Keratinocyte (primary cell): Measurements from ENCODE around the gene PLD1. TPM values are rescaled to one million over a fixed set of nuclear protein-coding genes. Genes with fewer than 3 reads are reported as not detected.

ENCODE experiments used
- DNase-seq: peaks from one replicate; pipeline ENCODE4 v3.0.0-alpha.2; 2011; ENCODE audit warnings: low read depth, missing footprints, low spot score
- FAIRE-seq: peaks from 2 replicates; lab custom pipeline; 2011; peaks lifted over from hg19 to GRCh38; lab: Jason Lieb, UNC
- H2AFZ ChIP-seq: 2 replicates; pipeline ENCODE4 v1.6.0; 2012; ENCODE audit warnings: low read length, control low read depth, inconsistent platforms; ENCODE audit not compliant: control insufficient read depth
- H3K27ac ChIP-seq: 2 replicates; pipeline ENCODE4 v1.5.1; 2011; ENCODE audit warnings: low read length; ENCODE audit not compliant: control insufficient read depth, insufficient read depth
- H3K27me3 ChIP-seq: 3 replicates; pipeline ENCODE4 v1.6.0; 2011; ENCODE audit warnings: low read length; ENCODE audit not compliant: control insufficient read depth, insufficient read depth; ENCODE audit errors: extremely low read depth
- H3K36me3 ChIP-seq, 2 experiments: 2 replicates in 1 of 2; 3 replicates in 1 of 2; pipeline ENCODE4 v1.5.1; 2011; ENCODE audit warnings: low read length in 2 of 2, mild to moderate bottlenecking in 1 of 2; ENCODE audit not compliant: control insufficient read depth in 2 of 2, insufficient read depth in 2 of 2; ENCODE audit errors: extremely low read depth in 1 of 2
- H3K4me1 ChIP-seq: 3 replicates; pipeline ENCODE4 v1.5.1; 2011; ENCODE audit warnings: low read length; ENCODE audit not compliant: control insufficient read depth, insufficient read depth; ENCODE audit errors: extremely low read depth
- H3K4me2 ChIP-seq: 3 replicates; pipeline ENCODE4 v1.6.0; 2011; ENCODE audit warnings: low read depth, low read length; ENCODE audit not compliant: control insufficient read depth, insufficient read depth; ENCODE audit errors: extremely low read depth
- H3K4me3 ChIP-seq, 3 experiments: fragments of 200-600 bp in 1 of 3; sonication (generic) in 1 of 3; 2 replicates in 2 of 3; 3 replicates in 1 of 3; pipeline ENCODE4 v1.5.1; 2011 to 2016; ENCODE audit warnings: low read length in 3 of 3, mild to moderate bottlenecking in 3 of 3, control low read depth in 2 of 3, inconsistent platforms in 1 of 3, low read depth in 1 of 3, mixed read lengths in 1 of 3, mixed run types in 1 of 3, moderate library complexity in 1 of 3; ENCODE audit not compliant: control insufficient read depth in 2 of 3, insufficient read depth in 2 of 3; ENCODE audit errors: extremely low read depth in 1 of 3
- H3K79me2 ChIP-seq: 2 replicates; pipeline ENCODE4 v1.6.0; 2012; ENCODE audit warnings: low read length; ENCODE audit not compliant: control insufficient read depth, insufficient read depth
- H3K9ac ChIP-seq: 3 replicates; pipeline ENCODE4 v1.6.0; 2011; ENCODE audit warnings: low read length; ENCODE audit not compliant: control insufficient read depth, insufficient read depth; ENCODE audit errors: extremely low read depth
- H3K9me1 ChIP-seq: 3 replicates; pipeline ENCODE4 v1.6.0; 2011; ENCODE audit warnings: low read length; ENCODE audit not compliant: control insufficient read depth, insufficient read depth; ENCODE audit errors: extremely low read depth
- H3K9me3 ChIP-seq: 2 replicates; pipeline ENCODE4 v1.5.1; 2012; ENCODE audit warnings: low read depth, low read length; ENCODE audit not compliant: control insufficient read depth
- H4K20me1 ChIP-seq: 3 replicates; pipeline ENCODE4 v1.6.0; 2011; ENCODE audit warnings: low read length; ENCODE audit not compliant: control insufficient read depth, insufficient read depth; ENCODE audit errors: extremely low read depth
- EZH2 ChIP-seq: IDR thresholded peaks from one replicate; pipeline ENCODE4 v1.6.1; 2012; ENCODE audit warnings: inconsistent platforms, mild to moderate bottlenecking, low read length, moderate library complexity
- dilution Hi-C: fragments of 300-500 bp; cut with MboI; formaldehyde crosslinking; loops from one replicate; pipeline ENCODE4 v1.7.0; 2020; ENCODE audit warnings: low sequenced_read_pairs; ENCODE audit not compliant: extremely low pct_ligation_motif_present
- polyA plus RNA-seq, 5 experiments: library from polyadenylated mRNA; depleted of rRNA in 3 of 5; stranded (reverse) in 3 of 5; stranded (forward) in 1 of 5; unstranded in 1 of 5; fragments of >200 nt; gene quantifications; 1 replicate in 1 of 5; 2 replicates in 3 of 5; 3 replicates in 1 of 5; pipeline versions ENCODE4 v1.2.1 to v1.2.3, GENCODE V29; 2011 to 2012; ENCODE audit warnings: missing spikeins in 2 of 5, low read depth in 1 of 5, low replicate concordance in 1 of 5
- TF ChIP-seq, protein P1 (sequence below), 3 experiments: IDR thresholded peaks in 1 of 3; conservative IDR thresholded peaks in 1 of 3; optimal IDR thresholded peaks in 1 of 3; 2 replicates in 2 of 3; 3 replicates in 1 of 3; pipeline versions ENCODE3 to v1.5.1; 2011; ENCODE audit warnings: low read length in 3 of 3, mild to moderate bottlenecking in 3 of 3, moderate library complexity in 2 of 3, control low read depth in 1 of 3, inconsistent platforms in 1 of 3; ENCODE audit not compliant: insufficient read depth in 2 of 3; ENCODE audit errors: extremely low read depth in 1 of 3

The PLD1 gene
- polyA plus RNA-seq, 1 donor (not counting 4 experiments of a cell fraction or from before 2014, with no cell fraction given), result 14.7 TPM

DNA sequence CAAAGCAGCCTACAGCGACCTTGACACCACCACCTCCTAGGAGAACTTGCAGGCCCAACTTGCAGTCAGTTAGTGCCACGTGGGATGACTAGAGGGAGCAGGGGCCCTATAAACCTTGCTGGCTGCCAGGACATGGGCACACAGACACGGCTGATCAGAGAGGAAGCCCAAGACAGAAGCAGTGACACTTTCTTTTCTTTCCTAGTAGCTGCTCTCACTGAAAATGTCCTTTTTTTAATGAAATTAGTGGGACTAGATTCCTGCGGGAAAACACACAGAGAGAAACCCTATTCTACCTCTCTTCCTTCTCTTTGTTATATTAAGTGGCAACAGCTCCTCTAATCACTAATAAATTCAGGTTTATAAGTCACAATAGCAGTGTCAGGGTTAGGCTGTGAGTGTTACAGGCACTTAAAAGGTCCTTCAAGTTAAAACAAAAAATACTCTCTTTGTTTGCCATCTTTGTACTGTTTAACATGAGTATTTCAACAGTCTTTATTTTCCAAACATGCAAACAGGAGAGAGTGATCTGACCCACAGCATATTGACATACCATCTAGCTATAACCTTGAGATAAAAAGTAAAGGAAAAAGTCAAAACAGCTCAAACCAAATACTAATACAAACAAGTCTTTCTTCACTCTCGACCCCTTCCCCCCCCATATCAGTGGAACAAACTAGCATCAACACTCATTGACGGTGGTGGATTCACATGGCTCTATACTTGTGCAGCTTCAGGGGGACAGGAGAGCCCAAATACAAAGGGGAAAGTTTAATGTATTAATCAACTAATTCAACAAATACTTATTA lies 30.7 kb upstream of the PLD1 start:
- dilution Hi-C loops, result no loop called here
- no peak overlapping the region for H3K4me2 ChIP-seq

DNA sequence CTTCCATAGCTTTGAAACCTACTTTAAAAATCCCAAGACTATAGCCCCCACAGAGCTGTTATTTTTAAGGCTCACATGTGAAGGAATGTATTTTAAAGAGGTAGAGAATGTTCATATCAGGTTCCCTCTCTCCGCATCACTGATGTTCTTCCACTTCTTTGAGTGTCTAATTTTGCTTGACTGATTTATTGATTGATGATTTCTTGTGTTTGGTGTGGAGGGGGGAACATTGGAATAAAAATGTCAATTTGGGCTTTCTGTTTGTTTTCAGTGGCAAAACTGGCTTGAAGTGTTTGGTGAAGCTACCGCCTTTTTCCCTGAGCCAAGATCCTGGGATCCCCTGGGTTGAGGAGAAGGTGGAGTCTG lies 30.1 kb upstream of the PLD1 start:
- Histone ChIP-seq H3K36me3 (no peaks in the 10 kb centered on the region), H3K9me3 (no peaks in the 10 kb centered on the region), H2AFZ (no peak overlapping the region), H3K9ac (no peak overlapping the region), H3K4me1 (no peaks in the 10 kb centered on the region), H3K27ac (no peak overlapping the region), H3K4me3 (no peak overlapping the region), H3K4me2 (no peak overlapping the region), H3K79me2 (no peaks in the 10 kb centered on the region), H3K27me3 (peaks cover 2% of the 10 kb centered on the region), H3K9me1 (no peaks in the 10 kb centered on the region), H4K20me1 (no peaks in the 10 kb centered on the region)
- DNase-seq (no peak), FAIRE-seq (no peak)
- dilution Hi-C loops, result no loop called here
- no peak for TF ChIP-seq EZH2
- TF ChIP-seq, protein P1, sequence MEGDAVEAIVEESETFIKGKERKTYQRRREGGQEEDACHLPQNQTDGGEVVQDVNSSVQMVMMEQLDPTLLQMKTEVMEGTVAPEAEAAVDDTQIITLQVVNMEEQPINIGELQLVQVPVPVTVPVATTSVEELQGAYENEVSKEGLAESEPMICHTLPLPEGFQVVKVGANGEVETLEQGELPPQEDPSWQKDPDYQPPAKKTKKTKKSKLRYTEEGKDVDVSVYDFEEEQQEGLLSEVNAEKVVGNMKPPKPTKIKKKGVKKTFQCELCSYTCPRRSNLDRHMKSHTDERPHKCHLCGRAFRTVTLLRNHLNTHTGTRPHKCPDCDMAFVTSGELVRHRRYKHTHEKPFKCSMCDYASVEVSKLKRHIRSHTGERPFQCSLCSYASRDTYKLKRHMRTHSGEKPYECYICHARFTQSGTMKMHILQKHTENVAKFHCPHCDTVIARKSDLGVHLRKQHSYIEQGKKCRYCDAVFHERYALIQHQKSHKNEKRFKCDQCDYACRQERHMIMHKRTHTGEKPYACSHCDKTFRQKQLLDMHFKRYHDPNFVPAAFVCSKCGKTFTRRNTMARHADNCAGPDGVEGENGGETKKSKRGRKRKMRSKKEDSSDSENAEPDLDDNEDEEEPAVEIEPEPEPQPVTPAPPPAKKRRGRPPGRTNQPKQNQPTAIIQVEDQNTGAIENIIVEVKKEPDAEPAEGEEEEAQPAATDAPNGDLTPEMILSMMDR (optimal IDR thresholded peaks at IDR 0.05 in 1 of 3, IDR thresholded peaks at IDR 0.05 in 1 of 3, conservative IDR thresholded peaks at IDR 0.05 in 1 of 3; ENCODE audit: extremely low read depth in 1 of 3, insufficient read depth in 2 of 3, low read length in 3 of 3), result no peak

More for the DNA sequence above, 30.7 kb upstream of the PLD1 start:
- FAIRE-seq (no peak), DNase-seq (no peak)
- H3K9me1 ChIP-seq, result no peaks in the 10 kb centered on the region
- H2AFZ ChIP-seq, result no peak overlapping the region
- H3K79me2 ChIP-seq, result no peaks in the 10 kb centered on the region
- H3K4me3 ChIP-seq, result no peak overlapping the region
- no peaks in the 10 kb centered on the region for H3K36me3 ChIP-seq
- no peak overlapping the region for H3K9ac ChIP-seq
- no peak for TF ChIP-seq EZH2
- TF ChIP-seq, protein P1 (optimal IDR thresholded peaks at IDR 0.05 in 1 of 3, IDR thresholded peaks at IDR 0.05 in 1 of 3, conservative IDR thresholded peaks at IDR 0.05 in 1 of 3; ENCODE audit: extremely low read depth in 1 of 3, insufficient read depth in 2 of 3, low read length in 3 of 3), result no peak
- H3K4me1 ChIP-seq, result no peaks in the 10 kb centered on the region
- H4K20me1 ChIP-seq, result no peaks in the 10 kb centered on the region
- no peaks in the 10 kb centered on the region for H3K9me3 ChIP-seq
- H3K27ac ChIP-seq, result no peak overlapping the region
- H3K27me3 ChIP-seq, result peaks cover 2% of the 10 kb centered on the region
